HG02763 (cell line): ENCODE measurements around the gene COL5A1.

Source experiments
- ATAC-seq: cut with Tn5 transposase; IDR thresholded peaks from one replicate; pipeline ENCODE4 v1.9.1; 2021; ENCODE audit warnings: mild to moderate bottlenecking, moderate library complexity; ENCODE audit not compliant: unreplicated experiment

COL5A1 gene

DNA sequence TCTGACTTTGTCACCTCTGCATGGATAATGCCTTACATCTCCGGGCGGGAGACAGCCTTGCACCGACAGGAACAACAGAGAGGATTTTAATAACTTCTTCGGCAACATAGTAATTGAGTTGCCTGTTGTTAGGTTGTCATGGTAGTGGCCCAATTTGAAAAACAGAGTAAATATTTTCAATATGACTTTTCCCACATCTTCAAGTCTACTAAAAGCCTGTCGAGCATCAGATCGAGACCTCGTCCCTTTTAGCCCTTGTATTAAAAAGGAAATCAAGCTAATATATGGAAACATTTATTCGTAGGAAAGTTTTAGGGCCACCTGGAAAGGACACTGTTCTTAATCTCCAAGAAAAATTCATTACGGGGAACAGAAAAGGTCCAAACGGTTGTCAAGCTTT lies 168.2 kb downstream of the COL5A1 start:
- no peak for ATAC-seq

- ATAC-seq, result no peak
These were observed 169.6 kb downstream of the COL5A1 start for GRCh38 chr9:134811079-134811672.

- ATAC-seq, result no peak
These were observed 170.2 kb downstream of the COL5A1 start for GRCh38 chr9:134811673-134812342.

DNA sequence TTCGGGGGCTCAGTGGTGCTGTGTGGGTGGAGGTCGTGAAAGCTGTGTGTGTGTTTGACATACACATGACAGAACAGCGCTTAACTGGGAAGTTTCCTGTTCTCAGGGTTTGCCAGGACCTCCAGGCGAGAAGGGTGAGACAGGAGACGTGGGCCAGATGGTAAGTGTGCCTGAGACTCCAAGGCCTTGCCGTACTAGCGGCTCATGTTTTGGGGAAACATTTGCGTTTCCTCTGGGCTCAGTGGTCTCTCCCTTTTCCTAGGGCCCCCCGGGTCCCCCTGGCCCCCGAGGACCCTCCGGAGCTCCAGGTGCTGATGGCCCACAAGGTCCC lies 170.7 kb downstream of the COL5A1 start:
- no peak for ATAC-seq

DNA sequence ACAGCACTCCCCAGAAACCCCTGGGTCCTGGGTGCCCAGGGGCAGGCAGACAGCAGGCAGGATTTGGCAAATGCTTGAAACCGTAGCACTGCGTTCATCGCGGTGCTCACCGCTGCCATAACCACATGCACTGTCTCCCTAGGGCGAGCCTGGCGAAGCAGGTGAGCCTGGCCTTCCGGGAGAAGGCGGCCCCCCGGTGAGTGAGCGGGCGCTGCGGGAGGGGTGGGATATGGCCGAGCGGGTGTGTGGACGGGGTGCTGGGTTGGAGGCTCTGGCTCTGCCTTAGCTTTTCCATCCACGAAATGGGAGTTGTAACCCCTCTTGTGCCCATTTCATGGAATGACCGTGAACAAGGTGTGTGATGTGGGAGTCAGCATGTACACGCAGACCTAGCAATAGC lies 172.2 kb downstream of the COL5A1 start:
- no peak for ATAC-seq

- ATAC-seq, result no peak
These were observed 173.1 kb downstream of the COL5A1 start for GRCh38 chr9:134814598-134815215.

DNA sequence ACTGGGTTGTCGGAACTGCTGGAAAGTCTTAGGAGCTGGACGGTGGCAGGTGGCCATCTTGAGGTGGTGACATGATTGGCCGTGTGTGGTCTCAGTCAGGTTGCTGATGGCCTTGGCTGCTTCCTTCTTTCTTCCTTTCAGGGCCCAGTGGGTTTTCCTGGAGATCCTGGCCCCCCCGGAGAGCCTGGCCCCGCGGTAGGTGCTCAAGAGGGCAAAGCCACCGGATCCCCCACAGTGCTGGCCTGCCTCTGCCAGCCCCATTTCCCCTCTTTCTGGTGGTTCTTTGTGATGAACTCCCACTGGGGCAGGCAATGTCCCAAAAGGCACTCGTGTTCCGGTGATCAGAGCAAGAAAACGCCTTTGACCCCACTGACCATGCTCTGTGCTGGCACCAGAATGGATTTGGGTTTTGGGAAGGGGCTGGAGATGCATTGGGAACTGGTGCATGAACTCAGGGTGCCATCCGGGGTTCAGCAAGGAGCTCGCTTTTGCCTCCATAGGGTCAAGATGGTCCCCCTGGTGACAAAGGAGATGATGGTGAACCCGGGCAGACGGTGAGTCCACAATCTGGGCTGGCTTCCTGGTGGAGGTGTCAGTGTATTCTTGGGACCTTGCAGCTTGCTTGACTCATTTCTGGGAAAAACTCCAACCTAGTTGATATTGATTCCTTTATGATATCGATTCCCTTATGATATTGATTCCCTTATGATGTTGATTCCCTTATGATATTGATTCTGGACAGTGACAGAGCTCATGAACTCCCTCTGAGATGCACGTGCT lies 174.0 kb downstream of the COL5A1 start:
- ATAC-seq, result no peak

- no peak for ATAC-seq
These were observed 174.7 kb downstream of the COL5A1 start for GRCh38 chr9:134816264-134816663.

DNA sequence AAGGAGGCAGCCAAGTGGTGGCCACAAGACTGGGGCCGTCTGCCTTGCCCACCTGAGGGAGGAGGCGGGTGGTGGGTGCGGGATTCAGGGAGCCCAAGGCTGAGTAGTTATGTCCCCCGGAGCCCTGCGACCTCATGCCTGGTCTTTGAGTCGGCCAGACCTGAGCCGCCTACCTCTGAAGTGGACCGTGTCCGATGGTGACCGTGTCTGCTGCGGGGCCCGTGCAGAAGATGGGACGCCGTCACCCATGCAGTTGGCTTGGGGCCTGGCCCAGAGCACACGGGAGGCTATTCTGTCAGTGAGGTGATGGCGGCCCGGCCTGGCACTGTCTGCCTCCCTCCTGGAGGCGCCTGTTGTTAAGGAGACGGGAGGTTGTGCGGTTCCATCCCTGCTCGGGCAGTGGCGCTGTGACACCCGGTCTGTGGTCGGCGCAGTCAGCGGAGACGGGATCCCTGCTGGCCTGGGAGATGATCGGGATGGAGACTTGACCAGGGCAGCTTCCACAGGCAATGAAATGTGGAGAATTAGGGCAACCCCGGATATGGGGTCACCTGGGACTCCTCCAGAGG lies 176.5 kb downstream of the COL5A1 start:
- no peak for ATAC-seq

DNA sequence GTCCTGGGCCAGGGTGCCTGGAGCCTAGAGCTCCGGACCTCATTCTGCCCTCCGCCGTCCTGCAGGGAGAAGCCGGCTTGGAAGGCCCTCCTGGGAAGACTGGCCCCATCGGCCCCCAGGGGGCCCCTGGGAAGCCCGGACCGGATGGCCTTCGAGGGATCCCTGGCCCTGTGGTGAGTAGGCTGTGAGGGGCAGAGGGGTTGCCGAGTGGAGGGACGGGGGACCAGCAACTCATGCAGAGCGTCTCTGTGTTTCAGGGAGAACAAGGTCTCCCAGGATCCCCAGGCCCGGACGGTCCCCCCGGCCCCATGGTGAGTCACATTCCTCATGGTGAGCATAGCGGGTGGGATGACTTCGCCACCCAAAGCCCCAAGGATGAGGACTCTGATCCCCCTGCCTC lies 177.0 kb downstream of the COL5A1 start:
- ATAC-seq, result no peak

GRCh38 chr9:134820901-134821300 lies 179.3 kb downstream of the COL5A1 start:
- ATAC-seq, result no peak

DNA sequence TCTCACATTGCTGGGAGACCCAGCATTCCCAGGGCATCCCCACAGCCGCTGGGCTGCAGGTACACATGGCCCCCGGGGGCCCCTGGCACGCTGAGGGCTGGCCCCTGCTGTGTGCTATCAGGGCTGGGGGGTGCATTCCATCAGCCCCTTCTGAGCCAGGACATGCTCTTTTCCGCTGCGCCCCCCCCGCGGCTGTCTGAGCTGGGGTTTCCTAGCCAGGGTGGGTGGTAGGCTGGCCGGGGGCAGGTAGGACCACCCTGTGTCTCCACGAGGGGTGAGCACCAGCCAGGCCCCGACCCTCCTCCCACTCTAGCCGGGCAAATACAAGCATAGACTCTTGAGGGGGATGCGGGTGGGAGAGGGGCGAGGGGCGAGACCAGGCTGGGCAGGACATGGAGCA lies 180.9 kb downstream of the COL5A1 start:
- no peak for ATAC-seq

DNA sequence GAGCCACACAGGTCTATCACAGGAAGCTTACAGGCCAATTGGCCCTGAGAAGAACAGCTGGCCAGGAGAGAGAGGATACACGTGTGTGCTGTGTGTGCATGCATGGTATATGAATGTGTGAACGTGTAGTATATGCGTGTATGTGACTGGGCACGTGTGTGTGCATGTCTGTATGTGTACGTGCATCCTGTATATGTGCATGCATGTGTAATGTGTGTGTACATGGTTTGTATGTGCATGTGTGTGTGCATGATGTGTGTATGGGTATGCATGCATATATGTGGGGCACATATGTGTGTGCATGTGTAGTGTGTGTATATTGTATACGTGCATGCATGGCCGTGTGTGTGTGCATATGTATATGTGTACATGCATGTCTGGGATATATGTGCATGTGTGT lies 182.0 kb downstream of the COL5A1 start:
- ATAC-seq, result no peak

- no peak for ATAC-seq
These were observed 183.0 kb downstream of the COL5A1 start for GRCh38 chr9:134824583-134824982.

DNA sequence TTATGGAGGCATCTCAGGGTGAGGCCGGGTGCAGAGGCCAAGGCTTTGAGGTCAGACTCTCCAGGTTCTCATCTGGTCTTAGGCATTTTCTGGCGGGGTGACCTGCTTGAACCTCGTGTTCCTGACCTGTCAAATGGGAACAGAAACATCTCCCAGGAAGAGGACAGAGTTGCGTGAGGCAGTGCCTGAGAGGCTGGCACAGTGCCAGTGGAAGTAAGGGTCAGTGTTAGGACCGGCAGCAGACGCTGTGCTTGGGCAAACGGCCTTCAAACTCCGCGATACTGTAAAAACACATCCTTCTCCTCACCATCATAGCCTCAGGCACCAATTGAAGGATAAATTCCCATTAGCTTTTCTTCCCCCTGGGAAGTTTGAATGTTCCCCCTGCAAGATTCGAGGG lies 183.4 kb downstream of the COL5A1 start:
- ATAC-seq, result no peak

DNA sequence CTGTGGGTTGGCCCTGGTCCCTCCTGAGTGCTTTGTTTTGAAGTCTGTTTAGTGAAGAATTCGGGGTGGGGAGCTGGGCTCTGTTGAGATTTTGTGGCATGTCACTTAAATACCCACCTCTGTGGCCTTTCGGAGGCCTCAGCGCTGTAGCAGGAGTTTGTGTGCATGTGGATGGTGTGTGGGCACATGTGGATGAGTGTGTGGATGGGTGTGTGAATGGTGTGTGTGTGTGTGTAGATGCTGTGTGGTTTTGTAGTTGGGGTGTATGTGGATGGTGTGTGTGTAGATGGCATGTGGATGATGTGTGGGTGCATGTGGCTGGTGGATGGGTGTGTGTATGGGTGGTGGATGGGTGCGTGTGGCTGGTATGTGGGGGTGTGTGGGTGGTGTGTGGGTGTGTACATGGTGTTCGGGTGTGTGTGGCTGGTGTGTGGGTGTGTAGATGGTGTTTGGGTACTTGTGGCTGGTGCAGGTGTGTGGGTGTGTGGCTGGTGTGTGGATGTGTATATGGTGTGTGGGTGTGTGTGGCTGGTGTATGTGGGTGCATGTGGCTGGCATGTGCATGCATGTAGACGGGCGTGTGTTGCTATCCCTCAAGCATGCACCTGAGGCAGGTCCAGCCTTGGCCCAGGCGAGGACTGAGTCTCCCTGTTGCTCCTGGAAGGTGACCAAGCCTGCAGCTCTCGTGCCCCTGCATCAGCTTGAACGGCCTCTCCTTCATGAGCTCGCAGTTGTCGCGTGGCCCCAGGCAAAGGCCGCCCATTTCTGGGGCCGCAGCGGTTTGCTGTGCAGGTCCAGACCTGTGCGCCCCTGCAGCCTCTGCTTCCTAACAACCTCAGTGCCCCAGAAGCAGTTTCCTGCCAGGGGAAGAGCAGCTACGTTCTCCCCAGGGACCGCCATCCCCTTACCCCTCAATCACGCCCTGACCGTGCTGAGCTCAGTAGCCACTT lies 185.0 kb downstream of the COL5A1 start:
- no peak for ATAC-seq

DNA sequence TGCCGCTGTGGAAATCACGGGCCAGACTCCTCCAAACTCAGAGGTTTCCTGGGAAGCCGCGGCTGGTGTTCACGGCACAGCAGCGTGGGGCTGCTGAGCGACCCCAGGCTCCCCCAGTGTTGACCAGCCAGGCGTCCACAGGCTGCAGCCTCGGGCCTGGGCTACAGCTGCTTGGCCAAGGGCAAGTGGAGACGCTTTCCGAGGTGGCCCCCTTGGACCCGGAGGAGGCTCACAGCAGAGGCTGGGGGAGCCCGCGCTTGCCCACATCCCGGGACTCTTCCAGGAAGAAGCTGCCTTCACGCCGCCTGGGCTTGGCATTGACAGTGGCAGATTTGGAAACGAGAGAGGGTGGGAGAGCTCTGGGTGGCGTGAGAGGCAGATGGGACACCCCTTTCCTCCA lies 186.0 kb downstream of the COL5A1 start:
- ATAC-seq, result no peak

DNA sequence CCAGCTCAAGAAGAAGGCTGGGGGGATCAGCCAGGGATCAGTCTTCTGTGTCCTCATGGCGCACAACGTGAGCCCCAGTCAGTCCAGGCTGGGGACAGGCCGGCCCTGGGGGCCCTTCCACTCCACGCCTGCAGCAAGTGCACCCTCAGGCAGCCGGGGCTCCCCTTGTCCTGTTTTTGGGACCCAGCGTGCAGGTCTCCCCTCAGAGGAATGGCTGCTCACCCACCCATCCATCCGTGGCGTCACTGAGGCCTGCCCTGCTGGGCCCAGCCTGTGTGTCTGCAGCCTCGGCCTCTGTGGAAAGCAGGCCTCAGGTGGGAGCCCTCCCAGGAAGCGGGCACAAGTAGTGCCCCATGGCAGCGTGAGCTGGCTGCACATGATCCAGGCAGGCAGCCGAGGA lies 186.4 kb downstream of the COL5A1 start:
- no peak for ATAC-seq

DNA sequence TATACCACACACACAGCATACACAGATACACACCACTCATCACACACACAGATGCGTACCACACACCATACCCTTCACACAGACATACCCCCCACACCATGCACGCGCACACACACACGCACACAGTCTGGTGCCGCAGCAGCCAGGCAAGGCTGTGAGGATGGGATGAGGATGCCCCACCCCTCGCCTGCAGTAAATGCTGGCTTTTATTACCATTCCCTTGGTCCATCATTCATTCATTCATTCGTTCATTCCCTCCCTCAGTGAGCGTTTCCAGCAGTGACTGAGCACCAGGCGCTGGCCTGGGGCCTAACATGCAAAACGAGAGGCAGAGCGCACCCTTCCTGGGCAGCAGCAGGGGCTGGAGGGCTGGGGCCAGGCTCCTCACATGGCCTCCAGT lies 187.3 kb downstream of the COL5A1 start:
- no peak for ATAC-seq

GRCh38 chr9:134829356-134829937 lies 187.8 kb downstream of the COL5A1 start:
- ATAC-seq, result no peak
